Endothelial cell (in vitro differentiated cells): Measurements from ENCODE around the gene TRIM46. TPM values are rescaled to one million over a fixed set of nuclear protein-coding genes. Genes with fewer than 3 reads are reported as not detected.
"Not testable (repeated sequence)": the region's sequence is repeated elsewhere in the genome, so short reads cannot be mapped to it uniquely, and the experiment has no call there.

Experiments
- DNase-seq: peaks from one replicate; pipeline ENCODE4 v3.0.0; 2021; ENCODE audit warnings: low spot score
- H3K27ac Mint-ChIP-seq: one replicate; pipeline ENCODE4 v1.8.0; 2021; ENCODE audit warnings: mixed read lengths, inconsistent platforms; ENCODE audit not compliant: unreplicated experiment
- H3K27me3 Mint-ChIP-seq: one replicate; pipeline ENCODE4 v1.8.0; 2021; ENCODE audit warnings: mild to moderate bottlenecking, moderate library complexity, mixed read lengths, inconsistent platforms; ENCODE audit not compliant: unreplicated experiment
- H3K36me3 Mint-ChIP-seq: one replicate; pipeline ENCODE4 v1.8.0; 2021; ENCODE audit warnings: mild to moderate bottlenecking, low read depth, mixed read lengths, inconsistent platforms; ENCODE audit not compliant: unreplicated experiment
- H3K4me1 Mint-ChIP-seq: one replicate; pipeline ENCODE4 v1.8.0; 2021; ENCODE audit warnings: mild to moderate bottlenecking, mixed read lengths, inconsistent platforms; ENCODE audit not compliant: unreplicated experiment
- H3K4me3 Mint-ChIP-seq: one replicate; pipeline ENCODE4 v1.8.0; 2021; ENCODE audit warnings: mild to moderate bottlenecking, mixed read lengths, inconsistent platforms; ENCODE audit not compliant: unreplicated experiment
- H3K9me3 Mint-ChIP-seq: one replicate; pipeline ENCODE4 v1.8.0; 2021; ENCODE audit warnings: mixed read lengths, inconsistent platforms; ENCODE audit not compliant: unreplicated experiment
- total RNA-seq: library from RNA; stranded (reverse); fragmentation: NEBNext Ultra II Directional; extraction: Animal tissue kit (Norgen Biotek cat#: 25700); gene quantifications from one replicate; pipeline ENCODE4 v1.2.1, GENCODE V29; 2021; ENCODE audit not compliant: unreplicated experiment
- TF ChIP-seq, protein P1 (sequence below): fragments of 200-600 bp; sonication (generic); IDR thresholded peaks from one replicate; pipeline ENCODE4 v1.5.0; 2021; ENCODE audit warnings: antibody characterized with exemption; ENCODE audit not compliant: unreplicated experiment

The TRIM46 gene
- total RNA-seq, 1 donor from 2014 or later, result 8.5 TPM

- peak overlapping the region; percentile 98 for H3K27ac Mint-ChIP-seq
Measured at GRCh38 chr1:155166471-155167165, 7.0 kb upstream of the TRIM46 start.

DNA sequence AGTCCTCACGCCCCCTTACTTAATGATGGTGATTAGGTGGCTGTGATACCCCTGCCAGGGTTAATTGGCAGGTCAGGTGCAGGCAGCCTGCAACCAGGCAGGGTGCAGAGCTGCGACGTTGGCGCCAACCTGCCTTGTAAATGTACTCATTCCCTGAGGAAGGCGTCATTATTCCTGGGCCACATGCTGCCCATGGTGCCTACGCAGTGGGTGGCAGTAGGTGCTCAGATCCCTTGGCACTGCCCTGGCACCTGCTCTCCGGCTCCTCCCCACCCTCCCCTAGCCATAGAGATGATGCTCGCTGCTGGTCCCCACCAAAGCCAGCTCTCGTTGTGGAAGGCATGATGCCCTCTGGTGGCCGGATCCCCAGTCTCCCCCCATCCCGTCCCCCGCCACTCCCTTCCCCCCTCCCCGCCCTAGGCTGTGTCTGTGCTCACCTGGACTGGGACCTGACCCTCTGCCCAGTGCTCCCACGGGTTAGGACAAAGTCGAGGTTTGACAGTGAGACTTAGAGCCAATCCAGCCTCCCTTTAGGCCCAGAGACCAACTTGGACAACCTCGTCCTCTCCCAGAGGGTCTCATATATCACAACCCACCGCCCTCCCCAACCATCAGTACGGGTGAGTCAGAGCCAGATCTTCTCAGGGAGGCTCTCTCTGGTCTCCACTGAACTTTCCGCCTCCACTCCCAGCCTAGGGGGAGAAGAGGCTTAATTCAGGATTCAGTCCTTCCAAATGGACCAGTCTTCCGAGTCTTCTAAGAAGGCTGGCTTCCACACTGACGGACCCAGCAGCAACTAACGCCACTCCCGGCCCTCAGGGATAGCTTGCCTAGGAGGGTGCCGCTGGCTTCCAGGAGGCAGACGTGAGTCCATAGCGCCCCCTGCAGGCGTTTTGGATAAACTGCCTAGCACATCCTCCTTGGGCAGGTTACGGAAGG, 6.2 kb upstream of the TRIM46 start:
- Mint-ChIP-seq H3K4me3 (peak overlapping the region; percentile 85), H3K4me1 (peaks cover 25% of the 10 kb centered on the region), H3K9me3 (no peaks in the 10 kb centered on the region), H3K27ac (peak overlapping the region; percentile 95), H3K27me3 (peaks cover 6% of the 10 kb centered on the region), H3K36me3 (peaks cover 18% of the 10 kb centered on the region)
- peak; percentile 92 for DNase-seq
- TF ChIP-seq, protein P1, sequence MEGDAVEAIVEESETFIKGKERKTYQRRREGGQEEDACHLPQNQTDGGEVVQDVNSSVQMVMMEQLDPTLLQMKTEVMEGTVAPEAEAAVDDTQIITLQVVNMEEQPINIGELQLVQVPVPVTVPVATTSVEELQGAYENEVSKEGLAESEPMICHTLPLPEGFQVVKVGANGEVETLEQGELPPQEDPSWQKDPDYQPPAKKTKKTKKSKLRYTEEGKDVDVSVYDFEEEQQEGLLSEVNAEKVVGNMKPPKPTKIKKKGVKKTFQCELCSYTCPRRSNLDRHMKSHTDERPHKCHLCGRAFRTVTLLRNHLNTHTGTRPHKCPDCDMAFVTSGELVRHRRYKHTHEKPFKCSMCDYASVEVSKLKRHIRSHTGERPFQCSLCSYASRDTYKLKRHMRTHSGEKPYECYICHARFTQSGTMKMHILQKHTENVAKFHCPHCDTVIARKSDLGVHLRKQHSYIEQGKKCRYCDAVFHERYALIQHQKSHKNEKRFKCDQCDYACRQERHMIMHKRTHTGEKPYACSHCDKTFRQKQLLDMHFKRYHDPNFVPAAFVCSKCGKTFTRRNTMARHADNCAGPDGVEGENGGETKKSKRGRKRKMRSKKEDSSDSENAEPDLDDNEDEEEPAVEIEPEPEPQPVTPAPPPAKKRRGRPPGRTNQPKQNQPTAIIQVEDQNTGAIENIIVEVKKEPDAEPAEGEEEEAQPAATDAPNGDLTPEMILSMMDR, result peak; percentile 75

More at GRCh38 chr1:155166471-155167165, 7.0 kb upstream of the TRIM46 start:
- Mint-ChIP-seq H3K27me3 (peaks cover 6% of the 10 kb centered on the region), H3K4me1 (peaks cover 18% of the 10 kb centered on the region), H3K4me3 (peak overlapping the region; percentile 85), H3K36me3 (peaks cover 12% of the 10 kb centered on the region), H3K9me3 (no peaks in the 10 kb centered on the region)
- TF ChIP-seq, protein P1, result no peak
- peak; percentile 84 for DNase-seq

GRCh38 chr1:155168105-155168445, 5.6 kb upstream of the TRIM46 start:
- TF ChIP-seq, protein P1, result peak; percentile 4
- not testable (repeated sequence) for DNase-seq, H3K27me3 Mint-ChIP-seq, H3K4me3 Mint-ChIP-seq, H3K9me3 Mint-ChIP-seq
- Mint-ChIP-seq H3K36me3 (peaks cover 20% of the 10 kb centered on the region), H3K27ac (peak overlapping the region; percentile 95), H3K4me1 (peaks cover 28% of the 10 kb centered on the region)

DNA sequence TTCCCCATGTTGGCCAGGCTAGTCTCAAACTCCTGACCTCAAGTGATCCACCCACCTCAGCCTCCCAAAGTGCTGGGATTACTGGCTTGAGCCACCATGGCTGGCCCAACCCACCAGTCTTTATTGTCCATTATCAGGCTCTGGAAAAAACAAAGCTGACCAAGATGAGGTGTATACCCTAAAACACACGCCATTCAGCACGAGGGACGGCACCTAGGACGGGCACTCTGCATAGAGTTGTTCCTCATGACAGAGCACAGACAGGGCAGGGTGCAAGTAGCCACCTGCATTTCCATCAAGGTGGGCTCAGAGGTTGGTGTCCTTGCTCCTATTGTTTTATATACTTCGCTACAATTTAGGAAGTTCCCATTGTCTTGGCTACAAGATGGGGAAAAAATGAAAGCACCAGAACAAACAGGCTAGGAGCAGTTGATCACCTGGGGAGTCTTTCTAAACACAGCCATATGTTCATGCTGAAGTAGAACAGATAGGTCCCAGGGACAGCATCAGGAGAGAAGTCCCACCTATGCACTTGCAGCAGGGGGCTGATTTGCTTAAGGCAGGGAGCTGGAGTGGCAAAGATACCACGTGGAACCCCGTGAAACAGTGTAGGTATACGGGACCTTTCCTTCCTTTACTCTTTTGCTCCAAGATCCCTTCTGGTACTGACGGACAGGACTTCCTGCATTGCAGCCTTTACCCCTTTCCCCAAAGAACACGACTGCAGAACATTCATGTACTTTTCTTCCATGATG, 5.0 kb upstream of the TRIM46 start:
- Mint-ChIP-seq H3K4me1 (peaks cover 33% of the 10 kb centered on the region), H3K36me3 (peaks cover 26% of the 10 kb centered on the region)
- DNase-seq, result no peak

More for the DNA sequence above, 5.0 kb upstream of the TRIM46 start:
- Mint-ChIP-seq H3K4me3 (peak overlapping the region; percentile 73), H3K27ac (no peak overlapping the region), H3K9me3 (no peaks in the 10 kb centered on the region), H3K27me3 (peaks cover 10% of the 10 kb centered on the region)
- TF ChIP-seq, protein P1, result no peak
